HPDE6-E6E7 (cell line): Measurements from ENCODE around the gene NF1.

Experiments
- DNase-seq: peaks from one replicate; pipeline ENCODE4 v3.0.0; 2011; ENCODE audit warnings: missing footprints; ENCODE audit errors: extremely low spot score

The NF1 gene

DNA sequence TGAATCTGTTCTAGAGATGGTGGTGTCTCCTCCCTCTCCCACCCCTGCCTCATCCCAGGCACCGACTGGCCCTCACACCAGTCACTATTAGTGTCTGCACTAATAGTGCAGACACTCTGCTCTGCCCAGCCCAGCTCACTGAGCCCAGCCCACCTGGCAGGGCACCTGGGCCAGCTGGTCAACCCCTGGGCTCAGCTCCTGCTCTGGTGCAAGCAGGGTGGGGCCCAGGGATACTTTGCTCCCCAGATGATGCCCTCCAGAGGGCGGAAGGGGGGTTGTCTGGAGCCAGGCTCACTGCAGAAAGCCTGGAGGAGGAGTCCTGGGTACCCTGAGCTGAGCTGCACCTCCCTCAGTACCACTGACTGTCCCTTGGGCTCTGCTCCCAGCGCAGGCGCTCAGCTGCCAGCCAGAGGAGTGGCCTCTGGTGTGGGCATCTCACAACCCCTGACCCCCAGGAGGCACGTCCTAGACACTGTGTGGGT lies 311.2 kb downstream of the NF1 start:
- no peak for DNase-seq

DNA sequence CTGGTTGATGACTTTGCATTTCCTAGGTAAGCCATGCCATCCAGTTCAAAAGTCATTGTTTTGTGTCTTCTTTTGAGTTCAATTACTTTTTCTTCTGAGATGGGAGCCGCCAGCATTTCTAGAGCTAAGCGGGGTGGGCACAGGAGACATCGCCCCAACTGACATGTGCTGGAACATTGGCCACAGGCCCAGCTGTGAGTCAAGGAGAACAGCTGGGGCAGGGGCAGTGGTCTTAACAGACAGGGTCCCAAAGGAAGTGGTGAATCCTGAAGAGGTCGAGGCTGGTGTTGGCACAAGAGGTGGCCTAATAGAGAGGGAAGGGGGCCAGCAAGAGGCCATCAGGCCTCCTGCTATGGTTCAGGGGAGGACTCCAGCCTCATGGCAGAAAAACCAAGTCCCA lies 313.8 kb downstream of the NF1 start:
- DNase-seq: no peak

DNA sequence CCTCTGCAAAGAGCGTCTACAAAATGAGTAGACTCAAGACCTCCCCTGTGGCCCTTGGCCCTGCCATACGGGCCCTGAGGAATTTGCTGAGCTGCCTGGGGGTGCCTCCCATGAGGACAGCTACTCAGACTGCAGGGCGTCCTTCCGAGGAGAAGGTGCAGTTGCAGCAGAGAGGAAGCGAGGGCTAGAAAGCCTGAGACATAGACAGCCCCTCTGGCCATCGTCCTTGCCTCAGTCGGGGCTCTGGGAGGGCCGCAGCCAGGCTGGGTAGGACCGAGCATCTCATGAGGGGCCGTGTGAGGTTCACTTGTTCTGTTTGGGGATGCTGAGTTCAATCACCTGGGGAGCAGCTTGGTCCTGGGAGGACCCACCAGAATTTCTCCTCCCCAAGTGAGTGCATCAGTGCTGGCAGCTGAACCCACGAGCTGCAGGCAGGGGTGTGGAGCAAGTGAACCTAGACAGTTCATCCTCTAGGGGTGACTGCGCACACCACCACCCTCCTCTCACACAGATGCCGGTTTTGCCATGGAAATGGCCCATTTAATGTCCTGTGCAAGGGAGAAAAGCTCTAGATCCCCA lies 317.0 kb downstream of the NF1 start:
- no peak for DNase-seq

DNA sequence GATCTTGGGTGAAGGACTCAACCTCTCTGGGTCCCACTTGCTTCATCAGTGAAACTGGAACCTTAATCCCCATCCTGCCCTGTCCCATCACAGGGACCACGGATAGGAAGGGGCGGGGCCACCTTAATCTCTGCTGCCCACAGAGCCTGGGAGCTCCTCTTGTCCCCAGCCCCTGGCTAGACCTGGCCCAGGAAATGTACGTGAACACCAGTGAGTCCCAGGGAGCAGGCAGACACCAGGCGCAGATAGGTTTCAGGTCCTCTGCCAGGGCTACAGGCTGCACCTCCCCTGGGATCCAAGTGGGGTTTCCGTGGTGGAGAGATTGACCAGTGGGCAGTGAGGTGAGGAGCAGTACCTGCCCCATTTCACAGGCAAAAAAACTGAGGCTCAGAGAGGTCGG lies 317.7 kb downstream of the NF1 start:
- no peak for DNase-seq

DNA sequence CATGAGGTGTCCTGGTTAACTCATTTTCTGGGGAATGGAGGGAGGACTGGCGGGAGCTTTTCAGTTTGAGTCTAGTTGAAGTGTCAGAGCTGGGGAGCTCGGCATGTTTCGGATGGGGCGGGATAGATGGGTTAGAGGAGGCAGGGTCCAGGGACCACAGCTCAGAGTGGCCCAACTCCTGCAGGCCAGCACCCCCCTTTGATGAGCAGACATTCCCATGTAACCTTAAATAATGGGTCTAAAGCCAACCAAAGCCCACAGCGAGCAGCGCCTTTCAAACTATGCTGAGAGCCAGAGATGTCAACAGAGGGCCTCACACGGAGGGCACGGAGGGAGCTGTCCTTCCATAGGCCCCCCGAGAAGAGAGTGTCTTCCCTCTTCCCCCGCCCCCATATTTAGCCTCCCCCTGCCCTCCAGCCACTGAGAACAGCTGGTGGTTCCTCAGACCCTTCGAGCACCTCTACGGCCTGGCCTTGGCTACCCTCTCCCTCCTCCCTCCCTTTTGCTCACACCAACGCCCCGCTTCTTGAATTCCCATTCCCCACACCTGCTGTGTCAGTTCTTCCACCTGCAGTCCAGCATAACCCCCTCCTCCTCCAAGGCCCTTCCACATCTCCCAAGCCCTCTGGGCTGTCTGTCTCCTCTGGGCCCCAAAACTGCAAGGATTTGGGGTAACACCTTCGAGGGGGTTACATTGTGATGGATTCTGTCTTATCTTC lies 318.5 kb downstream of the NF1 start:
- DNase-seq: no peak

DNA sequence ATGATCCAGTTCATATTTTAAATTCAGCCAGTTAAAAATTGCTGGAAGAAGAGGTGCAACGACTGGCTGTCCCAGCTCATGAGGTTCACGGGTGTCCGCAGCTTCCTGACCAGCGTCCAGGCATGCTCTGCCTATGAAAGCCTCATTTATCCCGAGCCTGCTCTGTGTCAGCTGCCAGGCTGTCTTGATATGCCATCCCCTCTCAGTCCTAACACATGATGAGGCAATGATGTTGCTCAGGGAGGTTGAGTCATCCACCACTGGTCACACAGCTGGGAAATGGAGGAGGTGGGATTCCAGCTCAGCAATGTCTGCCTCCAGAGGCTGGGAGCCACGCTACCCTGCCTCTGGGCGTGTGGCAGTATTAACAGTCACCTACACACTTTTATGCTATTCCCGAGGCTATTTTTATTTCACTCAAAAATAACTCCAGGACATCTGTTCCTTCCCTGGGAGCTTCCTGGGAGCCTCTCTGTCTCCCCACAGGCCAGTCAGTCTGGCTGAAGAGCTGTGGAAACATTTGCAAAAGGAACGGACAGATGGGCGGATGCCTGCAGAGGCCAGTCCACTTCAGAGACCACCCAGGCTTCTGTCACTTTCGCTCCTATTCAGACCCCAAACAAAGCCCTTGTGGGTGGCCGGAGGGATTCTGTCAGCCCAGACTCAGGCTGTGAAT lies 319.2 kb downstream of the NF1 start:
- no peak for DNase-seq

DNA sequence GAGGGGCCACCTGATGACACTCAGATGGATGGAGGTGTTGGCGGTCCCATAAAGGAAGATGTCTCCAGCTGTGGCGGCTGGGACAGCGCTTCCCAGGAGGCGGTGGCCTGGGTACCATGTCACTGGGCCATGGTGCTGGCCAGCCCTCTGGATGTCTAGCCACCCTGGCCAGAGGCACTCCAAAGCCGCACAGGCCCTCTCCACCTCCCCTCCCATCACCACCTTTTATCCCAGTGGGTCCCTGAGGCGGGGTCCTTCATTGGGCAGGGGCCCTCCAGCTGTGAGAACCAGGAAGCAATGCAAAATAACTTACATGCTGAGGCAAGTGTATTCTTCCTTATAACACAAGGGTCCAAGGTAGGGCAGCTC lies 319.8 kb downstream of the NF1 start:
- DNase-seq: no peak

DNA sequence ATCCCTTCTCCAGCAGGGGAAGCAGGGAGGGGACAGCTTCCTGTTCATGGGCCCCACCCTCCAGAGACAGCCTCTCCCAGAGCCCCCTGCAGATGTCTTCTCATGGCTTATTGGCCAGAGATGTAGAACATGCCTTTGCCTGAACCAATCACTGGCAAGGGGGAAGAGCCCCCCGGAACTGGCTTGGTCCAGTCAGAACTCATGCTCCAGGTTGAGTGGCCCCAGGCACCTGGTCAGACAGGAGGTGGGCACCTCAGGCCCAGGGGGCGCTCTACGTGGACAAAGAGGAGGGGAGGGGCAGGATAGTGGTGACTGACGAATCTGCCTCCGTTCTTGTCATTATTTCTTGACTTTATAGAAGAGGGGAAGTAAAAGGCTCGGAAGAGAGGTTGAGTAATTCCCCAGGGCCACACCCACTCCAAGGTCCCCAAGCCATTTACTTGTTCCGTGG lies 320.3 kb downstream of the NF1 start:
- DNase-seq: no peak

DNA sequence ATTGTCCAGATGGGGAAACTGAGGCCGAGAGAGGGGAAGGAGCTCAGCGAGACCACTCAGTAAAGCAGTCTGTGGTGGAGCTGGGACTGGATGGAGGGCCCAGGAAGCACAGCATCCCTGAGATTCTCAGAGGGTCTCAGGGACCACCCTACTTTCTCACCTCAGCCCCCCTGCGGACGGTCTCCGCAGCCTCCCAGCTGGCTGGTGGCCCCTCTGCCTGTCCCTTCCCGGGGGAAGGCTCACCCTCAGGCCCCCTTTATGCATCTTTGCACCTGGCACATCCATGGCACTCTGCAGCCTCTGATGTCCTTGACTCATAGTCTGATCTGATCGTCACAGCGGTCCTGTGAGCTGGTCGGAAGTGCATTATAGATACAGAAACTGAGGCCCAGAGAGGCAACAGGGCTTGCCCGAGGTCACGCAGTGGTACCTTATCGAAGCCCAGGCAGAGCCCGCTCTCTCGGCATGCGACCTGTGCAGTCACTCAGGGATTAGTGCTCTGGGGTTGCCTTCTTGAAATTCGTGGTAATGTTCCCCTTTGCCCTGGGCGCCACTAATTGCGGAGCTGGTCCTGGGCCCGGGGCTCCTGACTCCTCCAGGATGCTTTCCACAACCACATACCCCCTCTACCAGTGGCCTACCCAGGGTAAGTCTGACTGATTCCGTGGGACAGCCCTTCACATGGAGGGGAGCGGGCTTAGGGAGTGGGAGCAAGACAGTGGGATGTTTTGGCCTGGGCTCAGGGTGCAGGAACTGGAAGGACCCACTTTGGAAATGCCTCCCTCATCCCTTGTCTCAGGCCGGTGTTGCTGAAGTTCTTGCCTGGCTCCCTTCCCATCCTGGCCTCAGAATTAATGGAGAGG lies 321.1 kb downstream of the NF1 start:
- DNase-seq: no peak

DNA sequence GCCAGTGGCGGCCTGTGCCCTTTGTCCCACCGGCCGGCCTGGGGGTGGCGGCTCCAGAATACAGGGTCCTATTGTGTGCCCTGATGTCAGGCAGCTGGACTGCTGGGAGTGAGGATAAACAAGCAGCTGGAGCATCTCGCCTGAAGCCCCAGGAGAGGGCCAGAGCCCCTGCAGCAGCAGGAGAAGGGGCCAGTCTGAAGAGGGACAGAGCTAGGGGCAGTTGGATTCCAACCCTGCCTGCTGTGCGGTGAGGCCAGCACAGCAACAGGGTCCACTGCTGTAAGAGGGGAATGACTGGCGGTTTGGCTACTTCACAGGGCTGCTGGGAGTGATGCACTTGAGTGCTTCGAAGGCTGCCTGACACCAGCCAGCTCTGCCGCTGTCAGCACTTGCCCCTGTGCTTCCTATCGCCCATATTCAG lies 321.7 kb downstream of the NF1 start:
- no peak for DNase-seq

DNA sequence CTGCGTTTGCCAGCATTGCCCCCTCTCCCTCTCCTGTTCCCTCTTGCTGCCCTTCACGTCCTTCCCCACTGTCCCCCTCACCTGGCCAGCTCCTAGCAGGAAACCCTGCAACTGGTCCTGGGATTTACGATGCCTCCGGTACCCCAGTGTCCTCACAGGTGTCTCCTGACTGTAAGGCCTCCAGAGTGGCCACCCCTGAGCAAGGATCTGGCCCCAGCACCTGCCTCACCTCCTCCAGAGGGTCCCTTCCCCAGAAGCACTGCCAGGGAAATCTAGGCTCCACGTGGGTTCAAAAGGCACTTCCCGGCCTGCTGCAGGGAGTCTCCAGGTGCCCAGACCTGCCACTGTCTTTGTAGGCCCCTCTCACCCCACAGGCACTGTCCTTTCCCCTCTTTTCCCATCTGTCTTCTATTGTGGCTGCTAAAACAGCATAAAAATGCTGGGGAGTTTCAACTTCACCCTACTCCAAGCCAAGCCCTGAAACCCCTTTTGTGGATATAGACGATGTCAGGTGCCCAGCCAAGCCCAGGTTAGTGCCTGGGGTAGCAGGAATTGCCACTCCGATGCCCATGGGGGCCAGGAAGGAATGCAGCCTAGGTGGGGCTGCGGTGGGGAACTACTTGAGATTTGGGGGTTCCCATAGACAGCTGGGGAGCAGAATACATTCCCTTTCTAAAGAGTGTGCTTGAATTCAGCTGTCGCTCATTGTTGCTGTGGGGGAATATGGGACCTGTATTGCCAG lies 322.4 kb downstream of the NF1 start:
- no peak for DNase-seq

DNA sequence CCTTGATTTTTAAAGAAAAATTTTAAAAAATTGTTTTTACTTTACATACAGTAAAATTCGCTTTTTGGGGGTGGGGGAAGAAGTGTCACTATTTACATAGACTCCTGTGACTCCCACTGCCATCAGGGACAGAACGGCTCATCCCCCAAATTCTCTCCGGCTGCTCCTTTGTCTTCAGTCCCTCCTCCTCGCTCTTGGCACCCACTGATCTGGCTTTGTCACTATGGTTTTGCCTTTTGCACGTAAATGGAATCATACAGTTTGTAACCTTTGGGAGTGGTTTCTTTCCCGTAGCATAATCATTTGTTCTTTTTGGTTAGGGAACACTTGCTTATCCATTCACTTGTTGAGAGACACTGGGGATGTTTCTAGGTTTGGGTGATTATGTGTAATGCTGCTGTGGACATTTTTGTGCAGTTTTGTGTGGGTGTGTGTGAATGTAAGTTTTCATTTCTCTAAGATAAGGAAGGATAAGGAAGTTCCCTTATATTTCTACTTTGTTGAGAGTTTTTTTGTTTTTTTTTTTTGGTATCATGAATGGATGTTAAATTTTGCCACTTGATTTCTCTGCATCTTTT lies 324.1 kb downstream of the NF1 start:
- DNase-seq: no peak

DNA sequence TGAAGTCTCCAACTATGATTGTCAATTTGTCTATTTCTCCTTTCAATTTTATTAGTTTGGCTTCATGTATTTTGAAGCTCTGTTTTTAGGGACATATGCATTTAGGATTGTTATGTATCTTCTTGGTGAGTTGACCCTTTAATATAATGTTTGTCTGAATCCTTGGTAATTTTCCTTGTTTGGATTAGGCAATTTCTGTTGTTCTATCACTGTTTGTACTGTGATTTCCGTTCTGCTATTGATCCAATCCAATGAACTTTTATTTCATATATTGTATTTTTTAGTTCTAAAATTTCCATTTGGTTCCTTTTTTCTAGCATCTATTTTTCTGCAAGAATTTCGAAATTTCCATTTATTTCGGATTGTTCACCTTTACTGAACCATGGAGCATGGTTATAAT lies 327.7 kb downstream of the NF1 start:
- DNase-seq: no peak

DNA sequence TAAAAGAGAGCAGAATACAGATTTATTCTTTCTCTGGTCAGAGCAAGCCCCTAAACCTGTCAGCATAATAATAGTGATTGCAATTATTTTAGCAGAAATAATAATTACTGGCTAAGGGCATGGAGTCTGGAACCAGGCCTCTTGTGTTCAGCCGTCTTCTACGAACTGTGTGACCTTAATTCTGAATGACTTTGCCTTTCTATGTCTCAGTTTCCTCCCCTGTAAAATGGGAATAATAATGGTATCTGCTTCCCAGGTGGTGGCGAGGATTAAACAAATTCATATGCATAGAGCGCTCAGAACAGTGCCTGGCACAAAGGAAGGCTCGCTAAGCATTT lies 330.1 kb downstream of the NF1 start:
- no peak for DNase-seq

DNA sequence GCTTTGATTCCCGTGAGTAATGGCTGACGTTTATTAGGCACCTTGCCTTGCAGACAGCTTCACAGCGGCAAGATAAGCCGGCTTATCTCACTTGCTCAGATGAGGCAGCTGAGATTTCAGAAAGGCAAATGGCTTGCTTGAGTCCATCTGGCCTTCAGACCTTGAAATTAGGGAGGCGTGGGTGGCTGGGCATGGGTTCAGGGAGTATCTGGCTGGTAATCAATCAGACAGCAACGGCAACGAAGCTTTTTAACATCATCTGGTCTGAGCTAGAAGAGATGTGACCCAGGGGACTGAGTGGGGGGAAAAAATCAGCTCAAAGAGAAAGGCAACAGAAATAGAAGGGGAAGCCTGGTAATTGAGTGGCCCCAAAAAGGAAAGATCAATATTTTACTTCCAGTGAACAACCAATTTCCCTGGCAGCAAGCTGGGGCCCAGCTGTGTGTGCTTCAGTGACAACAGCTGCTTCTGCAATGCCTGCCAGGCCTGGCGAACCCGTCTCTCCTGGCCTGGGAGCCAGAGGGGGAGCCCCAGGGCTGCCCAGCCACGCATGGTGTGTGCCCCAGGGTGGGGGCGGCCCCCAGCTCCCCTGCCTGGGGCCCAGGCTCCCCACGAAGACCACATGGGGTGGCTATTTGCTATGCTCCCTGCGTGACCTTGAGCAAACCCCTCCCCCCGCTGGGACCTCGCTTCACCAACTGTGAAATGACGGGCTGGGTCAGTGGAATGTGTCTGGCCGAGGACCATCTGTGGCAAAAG lies 330.7 kb downstream of the NF1 start:
- DNase-seq: no peak
